DOHH2 (cell line): Measurements from ENCODE around the gene ALX4.

Experiments
- EZH2phosphoT487 ChIP-seq: fragments of 200-600 bp; sonication (generic); IDR thresholded peaks from 2 replicates; pipeline ENCODE4 v1.6.1; 2017; ENCODE audit warnings: borderline replicate concordance, mild to moderate bottlenecking, antibody characterized with exemption, low read length, moderate library complexity, mixed read lengths
- TF ChIP-seq, protein P1 (sequence below): fragments of 200-600 bp; sonication (generic); IDR thresholded peaks from one replicate; pipeline ENCODE4 v1.5.1; 2014; ENCODE audit warnings: antibody characterized with exemption, mild to moderate bottlenecking, low read depth, low read length; ENCODE audit not compliant: poor library complexity, severe bottlenecking

DNA sequence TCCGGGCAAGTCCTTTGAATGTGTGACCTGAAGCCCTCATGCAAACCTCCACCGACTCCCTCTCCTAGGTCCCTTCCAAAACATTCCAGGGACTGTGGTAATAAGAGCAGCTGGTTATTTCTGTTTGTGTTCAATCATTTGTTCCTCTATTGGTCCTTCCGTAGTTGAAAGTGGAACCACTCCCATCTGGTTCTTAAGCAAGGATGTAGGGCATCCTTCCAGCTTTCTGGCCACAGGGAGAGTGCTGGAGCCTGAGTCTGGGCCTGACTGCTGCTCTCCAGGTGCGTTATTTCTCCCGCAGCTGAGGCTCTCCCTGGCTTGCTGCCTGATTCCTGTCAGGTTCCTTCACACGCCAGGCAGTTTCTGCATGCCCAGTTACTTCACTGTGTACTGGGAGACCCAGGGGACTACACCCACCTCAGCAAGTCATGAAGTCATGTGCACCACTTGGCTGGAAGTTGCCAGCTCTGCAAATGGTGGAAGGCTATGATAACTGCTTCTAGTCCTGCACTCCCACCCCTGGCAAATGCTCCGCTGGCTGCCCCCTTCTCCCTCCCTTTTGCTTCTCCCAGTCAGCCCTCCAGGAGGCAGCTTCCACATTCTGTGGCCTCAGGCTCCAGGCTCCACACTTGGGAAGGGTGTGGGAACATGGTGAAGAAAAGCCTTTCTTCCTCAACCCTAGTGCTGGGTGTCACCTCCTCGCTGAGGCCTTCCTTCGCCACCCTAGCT, 4.0 kb upstream of the ALX4 start:
- TF ChIP-seq, protein P1, sequence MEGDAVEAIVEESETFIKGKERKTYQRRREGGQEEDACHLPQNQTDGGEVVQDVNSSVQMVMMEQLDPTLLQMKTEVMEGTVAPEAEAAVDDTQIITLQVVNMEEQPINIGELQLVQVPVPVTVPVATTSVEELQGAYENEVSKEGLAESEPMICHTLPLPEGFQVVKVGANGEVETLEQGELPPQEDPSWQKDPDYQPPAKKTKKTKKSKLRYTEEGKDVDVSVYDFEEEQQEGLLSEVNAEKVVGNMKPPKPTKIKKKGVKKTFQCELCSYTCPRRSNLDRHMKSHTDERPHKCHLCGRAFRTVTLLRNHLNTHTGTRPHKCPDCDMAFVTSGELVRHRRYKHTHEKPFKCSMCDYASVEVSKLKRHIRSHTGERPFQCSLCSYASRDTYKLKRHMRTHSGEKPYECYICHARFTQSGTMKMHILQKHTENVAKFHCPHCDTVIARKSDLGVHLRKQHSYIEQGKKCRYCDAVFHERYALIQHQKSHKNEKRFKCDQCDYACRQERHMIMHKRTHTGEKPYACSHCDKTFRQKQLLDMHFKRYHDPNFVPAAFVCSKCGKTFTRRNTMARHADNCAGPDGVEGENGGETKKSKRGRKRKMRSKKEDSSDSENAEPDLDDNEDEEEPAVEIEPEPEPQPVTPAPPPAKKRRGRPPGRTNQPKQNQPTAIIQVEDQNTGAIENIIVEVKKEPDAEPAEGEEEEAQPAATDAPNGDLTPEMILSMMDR = no peak
- no peak for TF ChIP-seq EZH2phosphoT487
